GM19238 (cell line): ENCODE data around the gene TPGS2.
"Not testable (repeated sequence)": the region's sequence is repeated elsewhere in the genome, so short reads cannot be mapped to it uniquely, and the experiment has no call there.

Source experiments
- DNase-seq: peaks from one replicate; pipeline ENCODE4 v3.0.0; 2011; ENCODE audit warnings: low spot score; ENCODE audit not compliant: insufficient read length

Gene TPGS2

GRCh38 chr18:36821681-36822080 lies 7.1 kb downstream of the TPGS2 start:
- no peak for DNase-seq

DNA sequence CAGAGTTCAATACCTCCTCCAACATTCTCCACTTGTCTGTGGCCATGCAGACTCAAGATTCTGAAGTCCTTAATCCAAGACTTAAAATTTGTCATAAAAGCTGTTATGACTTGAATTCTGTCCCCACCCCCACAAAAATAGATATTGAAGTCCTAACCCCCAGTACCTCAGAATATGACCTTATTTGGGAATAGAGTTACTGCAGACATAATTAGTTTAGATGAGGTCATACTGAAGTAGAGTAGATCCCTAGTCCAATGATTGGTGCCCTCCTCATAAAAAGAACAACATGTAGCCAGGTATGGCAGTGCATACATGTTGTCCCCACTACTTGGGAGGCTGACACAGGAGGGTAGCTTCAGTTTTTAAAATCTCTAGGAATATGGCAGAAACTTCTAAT lies 9.2 kb downstream of the TPGS2 start:
- DNase-seq, result no peak

GRCh38 chr18:36818652-36819051 lies 10.2 kb downstream of the TPGS2 start:
- no peak for DNase-seq

DNA sequence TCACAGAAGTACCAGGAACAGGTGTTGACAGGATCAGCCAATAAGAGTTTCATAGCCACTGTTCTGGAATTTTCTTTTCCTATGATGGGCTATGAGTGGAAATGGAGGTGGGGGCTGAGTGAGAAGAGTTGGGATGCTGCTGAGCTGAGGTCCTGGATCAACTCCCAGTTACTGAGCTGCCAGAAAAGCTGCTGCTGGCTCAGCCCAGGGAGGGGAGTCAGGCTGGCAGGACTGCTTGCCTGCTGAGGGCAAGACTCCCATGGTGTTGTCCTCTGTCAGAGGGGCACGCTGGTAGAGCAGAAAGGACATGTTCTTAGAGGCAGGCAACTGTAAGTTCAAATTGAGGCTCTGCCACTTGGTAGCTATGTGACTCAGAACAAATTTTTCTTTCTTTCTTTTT lies 11.8 kb downstream of the TPGS2 start:
- no peak for DNase-seq

- DNase-seq, result not testable (repeated sequence)
These were observed 12.7 kb downstream of the TPGS2 start for GRCh38 chr18:36816096-36816495.

DNA sequence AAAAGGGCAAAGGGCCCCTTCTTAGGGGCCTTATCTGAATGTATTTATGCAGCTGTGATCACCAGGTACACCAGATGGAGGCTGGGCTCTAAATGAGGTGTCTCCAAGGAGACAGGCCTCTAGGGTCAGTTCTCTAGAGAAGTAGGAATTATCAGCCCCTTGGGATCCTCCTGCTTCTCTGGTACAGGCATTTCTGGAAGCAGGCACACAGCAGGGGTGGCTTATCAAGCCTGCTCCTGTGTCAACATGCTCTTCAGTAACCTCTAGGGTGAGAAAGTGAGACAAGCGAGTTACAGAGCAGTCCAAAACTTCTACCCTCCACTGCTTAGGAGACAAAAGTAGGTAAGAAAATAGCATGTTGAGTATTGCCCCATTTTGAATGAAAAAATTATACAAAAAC lies 13.8 kb downstream of the TPGS2 start:
- DNase-seq, result no peak

GRCh38 chr18:36813824-36814223 lies 15.0 kb downstream of the TPGS2 start:
- DNase-seq, result no peak

DNA sequence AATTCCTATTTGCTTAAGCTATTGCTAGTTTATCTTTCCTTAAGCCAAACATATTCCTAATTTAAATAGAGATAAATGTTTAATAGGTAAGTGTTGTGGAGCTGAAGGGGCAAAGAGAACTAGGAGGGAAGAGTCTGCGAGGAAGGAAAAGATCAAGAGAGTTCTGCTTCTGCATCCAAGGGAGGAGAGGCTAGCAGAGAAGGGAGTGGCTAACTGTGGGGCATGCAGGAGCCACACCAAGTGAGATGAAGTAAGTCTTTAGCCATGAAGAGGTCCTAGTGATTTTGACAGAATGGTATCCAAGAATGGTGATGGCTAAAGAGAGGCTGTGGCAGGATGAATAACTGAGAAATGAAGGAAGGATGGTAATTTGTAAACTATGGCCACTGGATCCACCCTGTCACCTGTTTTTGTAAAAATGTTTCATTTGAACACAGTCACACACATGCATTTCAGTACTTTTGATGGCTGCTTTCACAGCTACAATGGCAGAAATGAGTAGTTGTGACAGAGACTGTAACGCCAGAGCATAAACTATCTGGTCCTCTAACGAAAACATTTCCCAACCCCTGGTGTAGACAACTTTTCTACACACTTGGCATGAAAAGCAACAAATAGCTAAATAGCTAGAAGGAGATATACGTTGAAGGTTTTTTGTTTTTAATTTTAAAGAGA lies 15.6 kb downstream of the TPGS2 start:
- DNase-seq, result no peak

DNA sequence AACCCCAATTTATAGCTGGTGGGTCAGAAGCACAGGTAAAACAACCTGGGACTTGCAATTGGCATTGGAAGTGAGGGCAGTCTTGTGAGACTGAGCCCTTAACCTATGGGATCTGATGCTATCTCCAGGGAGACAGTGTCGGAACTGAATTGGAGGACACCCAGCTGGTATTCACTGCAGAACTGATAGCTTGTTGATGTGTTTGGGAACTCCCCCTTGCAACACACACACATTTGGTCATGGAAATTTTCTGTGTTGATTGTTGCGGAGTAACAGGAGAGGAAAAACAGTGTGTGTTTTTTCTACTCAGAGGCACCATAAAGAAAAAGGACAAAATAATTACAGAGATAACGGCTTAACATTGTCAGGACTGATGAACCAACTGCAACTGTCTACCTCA lies 16.1 kb downstream of the TPGS2 start:
- no peak for DNase-seq

DNA sequence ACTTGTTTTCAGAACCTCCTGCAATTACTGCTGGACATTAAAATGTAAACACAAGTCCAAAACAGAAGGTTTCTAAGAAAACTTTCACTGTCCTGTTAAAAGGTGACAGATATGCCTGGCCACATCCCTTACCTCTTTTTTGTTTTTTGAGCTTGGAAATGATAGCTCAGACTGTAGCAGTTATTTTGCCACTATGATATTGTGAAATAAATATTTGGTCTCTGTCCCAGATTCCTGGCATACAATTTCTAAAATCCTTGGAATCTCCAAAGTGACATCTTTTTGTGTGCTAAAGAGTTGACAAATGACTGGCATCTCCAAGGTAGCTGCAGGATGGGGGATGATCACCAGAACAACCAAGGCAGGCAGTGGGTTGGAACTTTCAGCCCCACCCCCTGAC lies 16.8 kb downstream of the TPGS2 start:
- DNase-seq, result no peak

GRCh38 chr18:36811430-36811829 lies 17.4 kb downstream of the TPGS2 start:
- DNase-seq, result no peak

DNA sequence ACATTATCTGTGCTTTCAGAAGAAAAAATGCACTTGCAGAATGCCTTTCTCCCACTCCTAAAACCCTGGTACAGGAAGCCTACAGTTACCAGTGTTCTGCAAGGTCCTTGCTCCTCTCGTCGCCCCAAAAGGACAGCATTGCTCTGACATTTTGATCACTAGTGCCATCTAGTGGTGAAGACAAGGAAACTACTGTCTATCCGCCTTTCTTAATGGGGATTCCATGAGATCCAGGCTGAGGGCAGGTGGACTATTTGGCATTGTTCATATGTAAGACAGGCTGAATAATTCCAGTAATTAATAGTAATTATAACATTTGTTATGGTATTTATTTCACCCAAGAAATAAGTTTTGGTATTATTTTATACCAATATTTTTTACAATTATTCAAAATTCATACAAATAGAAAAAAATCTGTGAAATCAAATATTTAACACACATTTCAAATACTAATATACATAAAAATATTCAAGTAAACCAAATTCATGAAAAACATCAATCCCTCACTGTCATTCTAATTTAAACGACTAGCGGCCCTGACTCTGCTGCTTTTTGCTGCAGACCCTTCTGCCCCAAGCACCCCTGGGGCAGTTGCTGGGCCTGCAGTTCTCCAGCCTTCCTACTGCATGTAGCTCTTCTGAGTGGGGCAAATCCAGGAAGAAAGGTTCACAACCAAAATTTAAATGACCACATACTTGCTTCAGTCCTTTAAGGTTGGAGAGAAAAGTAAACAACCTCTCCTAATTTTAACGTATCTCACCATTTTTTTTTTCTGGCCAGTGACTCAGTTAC lies 19.0 kb downstream of the TPGS2 start:
- peak; percentile 63 for DNase-seq

DNA sequence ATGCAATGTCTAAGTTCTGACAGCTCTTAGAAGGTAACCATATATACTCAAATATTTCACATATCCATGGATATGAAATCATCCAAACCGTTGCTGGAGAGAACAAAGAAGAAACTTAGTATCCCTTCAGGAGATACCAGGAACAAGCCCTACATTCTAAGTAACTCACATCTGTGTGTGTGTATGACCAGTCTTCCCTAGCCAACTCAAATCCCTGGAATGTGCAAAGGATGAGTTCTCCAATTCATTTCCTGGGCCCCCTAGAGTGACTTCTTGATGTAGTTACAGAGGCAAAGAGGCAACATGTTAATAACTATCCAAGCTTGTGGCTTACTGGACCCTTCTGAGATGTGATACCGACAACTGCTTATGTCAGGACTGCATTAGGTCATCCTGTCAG lies 20.1 kb downstream of the TPGS2 start:
- DNase-seq, result no peak

DNA sequence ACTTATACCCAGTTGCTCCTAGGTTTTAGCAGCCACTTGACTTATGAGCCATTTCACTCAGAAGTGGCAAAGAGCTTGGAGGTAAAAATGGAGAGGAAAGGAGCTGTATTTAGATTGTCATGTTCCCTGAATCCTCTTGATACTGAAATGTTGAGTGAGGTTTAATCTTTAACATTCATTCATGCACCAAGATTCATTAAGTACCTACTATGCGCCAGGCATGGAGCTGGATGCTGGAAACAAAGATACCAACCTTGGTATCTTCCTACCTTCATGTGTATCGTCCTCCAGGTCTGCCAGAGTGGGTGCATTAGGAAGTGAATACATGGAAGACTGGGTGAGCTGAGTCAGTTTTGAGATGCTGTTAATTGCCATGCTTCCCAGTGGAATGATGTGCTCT lies 23.7 kb downstream of the TPGS2 start:
- DNase-seq, result no peak

DNA sequence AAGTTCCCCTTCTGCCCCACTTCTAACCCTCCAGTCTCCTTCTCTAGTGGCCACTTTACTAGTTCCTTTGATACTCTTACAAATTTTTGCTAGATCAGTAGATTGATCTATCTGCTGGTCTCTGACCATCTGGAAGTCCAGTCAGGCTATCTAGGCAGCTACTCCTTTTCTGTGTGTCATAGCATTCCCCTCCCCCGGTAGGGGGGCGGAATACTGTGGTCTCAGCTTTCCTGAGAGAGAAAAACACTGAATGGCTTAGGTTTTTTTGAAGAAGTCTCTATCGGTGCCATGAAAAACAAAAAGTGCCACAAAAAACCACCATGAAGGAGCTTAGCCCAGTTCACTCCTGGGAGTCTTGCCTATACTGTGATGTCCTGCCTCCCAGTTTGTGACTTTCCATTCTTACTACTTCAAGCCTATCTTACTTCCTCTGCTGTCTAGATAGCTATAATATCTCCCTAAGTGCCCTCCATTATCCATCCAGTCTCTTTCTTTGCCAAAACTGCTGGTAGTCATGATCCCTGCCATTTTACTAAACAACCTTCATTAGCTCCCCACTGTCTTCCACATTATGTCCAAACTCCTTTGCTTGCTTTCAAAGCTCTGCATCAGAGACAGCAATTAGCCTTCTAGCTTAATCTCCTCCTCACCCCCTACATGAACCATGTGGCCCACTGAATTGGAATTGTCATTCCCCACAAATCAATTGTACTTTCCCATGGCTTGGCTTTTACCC lies 29.9 kb downstream of the TPGS2 start:
- no peak for DNase-seq

DNA sequence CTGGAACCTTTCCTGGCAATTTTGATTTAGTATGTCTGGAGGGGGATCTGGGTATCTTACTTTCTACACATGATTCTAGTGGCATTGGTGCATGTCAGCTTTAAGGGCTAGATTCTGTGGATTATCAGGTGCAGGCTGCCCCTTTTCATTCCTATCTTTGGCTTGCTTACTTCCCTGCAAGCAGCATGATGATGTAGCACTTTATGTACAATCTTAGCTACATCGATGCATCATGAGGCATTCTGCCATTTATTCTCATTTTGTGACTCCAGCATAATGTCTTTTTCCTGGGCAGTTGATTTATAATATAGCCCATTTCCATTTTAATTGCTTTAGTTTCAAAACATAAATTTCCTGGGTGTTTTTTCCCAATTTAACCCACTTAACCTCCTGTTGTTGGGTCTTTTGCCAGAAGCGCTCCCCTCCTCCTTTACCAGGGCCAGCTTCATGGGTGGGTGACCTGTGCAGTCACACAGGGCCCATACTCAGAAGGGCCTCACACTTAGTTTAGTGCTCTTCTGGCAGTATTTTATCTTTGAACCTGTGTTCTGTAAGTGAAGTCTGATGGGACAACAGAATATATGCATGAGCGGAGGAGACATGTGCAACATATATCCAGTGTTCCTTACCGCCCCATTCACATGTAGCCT lies 36.0 kb downstream of the TPGS2 start:
- DNase-seq, result no peak

GRCh38 chr18:36786686-36787085 lies 42.1 kb downstream of the TPGS2 start:
- no peak for DNase-seq

GRCh38 chr18:36783792-36784191 lies 45.0 kb downstream of the TPGS2 start:
- no peak for DNase-seq

DNA sequence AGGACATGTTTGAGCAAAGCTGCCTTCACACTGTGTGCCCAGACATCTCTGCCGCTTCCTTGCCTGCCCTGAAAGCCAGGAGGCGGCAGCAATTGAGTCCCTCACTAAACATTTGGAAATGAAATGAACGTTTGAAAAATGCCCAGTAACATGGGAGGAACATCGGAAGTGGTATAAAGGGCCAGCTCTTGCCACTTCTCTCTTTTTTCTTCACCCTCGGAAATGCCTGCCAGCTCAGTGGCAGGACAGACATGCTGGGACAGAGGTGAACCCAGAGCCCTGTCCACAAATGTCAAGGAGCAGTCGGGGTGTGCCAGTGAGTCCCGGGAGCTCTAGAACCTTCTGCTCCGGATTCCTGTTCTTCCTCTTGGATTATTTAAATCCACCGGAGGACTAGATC lies 46.1 kb downstream of the TPGS2 start:
- DNase-seq, result no peak

DNA sequence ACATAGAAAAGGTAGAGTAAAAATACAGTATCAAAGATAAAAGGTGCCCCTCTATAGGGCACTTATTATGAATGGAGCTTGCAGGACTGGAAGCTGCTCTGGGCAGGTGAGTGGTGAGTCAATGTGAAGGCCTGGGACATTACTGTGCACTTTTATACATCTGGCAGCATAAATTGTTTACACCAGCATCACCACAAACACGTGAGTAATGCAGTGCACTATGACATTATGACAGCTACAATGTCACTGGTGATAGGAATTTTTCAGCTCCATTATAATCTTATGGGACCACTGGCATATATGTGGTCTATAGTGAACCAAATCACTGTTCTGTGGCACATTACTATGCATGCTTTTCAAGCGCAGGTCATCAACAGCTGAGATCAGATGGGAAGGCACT lies 48.1 kb downstream of the TPGS2 start:
- DNase-seq, result no peak

- no peak for DNase-seq
These were observed 51.2 kb downstream of the TPGS2 start for GRCh38 chr18:36777566-36777965.

- DNase-seq, result no peak
These were observed 52.2 kb downstream of the TPGS2 start for GRCh38 chr18:36776650-36777049.
